Lower leg skin (tissue), 3 donors: ENCODE results near the gene VAMP8.

Experiments
- POLR2A ChIP-seq, 2 donors: fragments of 450-650 bp; IDR thresholded peaks; one replicate each; pipeline ENCODE4 v1.6.1; 2016 to 2017; ENCODE audit warnings: antibody characterized with exemption in 2 of 2, mild to moderate bottlenecking in 1 of 2, moderate library complexity in 1 of 2
- TF ChIP-seq, protein P1 (sequence below), 3 donors: fragments of 450-650 bp; IDR thresholded peaks; one replicate each; pipeline ENCODE4 v1.5.1; 2016; ENCODE audit warnings: antibody characterized with exemption in 3 of 3, mild to moderate bottlenecking in 3 of 3, moderate library complexity in 2 of 3

- TF ChIP-seq, protein P1, sequence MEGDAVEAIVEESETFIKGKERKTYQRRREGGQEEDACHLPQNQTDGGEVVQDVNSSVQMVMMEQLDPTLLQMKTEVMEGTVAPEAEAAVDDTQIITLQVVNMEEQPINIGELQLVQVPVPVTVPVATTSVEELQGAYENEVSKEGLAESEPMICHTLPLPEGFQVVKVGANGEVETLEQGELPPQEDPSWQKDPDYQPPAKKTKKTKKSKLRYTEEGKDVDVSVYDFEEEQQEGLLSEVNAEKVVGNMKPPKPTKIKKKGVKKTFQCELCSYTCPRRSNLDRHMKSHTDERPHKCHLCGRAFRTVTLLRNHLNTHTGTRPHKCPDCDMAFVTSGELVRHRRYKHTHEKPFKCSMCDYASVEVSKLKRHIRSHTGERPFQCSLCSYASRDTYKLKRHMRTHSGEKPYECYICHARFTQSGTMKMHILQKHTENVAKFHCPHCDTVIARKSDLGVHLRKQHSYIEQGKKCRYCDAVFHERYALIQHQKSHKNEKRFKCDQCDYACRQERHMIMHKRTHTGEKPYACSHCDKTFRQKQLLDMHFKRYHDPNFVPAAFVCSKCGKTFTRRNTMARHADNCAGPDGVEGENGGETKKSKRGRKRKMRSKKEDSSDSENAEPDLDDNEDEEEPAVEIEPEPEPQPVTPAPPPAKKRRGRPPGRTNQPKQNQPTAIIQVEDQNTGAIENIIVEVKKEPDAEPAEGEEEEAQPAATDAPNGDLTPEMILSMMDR (IDR thresholded peaks at IDR 0.05), result no peak
- TF ChIP-seq POLR2A (IDR thresholded peaks at IDR 0.05), result no peak
Measured at GRCh38 chr2:85596026-85596333, 18.6 kb downstream of the VAMP8 start.
